CD14-positive monocyte (primary cell): ENCODE measurements around the gene SGMS1. TPM values are rescaled to one million over a fixed set of nuclear protein-coding genes. Genes with fewer than 3 reads are reported as not detected.

Source experiments
- DNase-seq, 3 donors: peaks; one replicate each; pipeline ENCODE4 v3.0.0-alpha.2; 2011 to 2022
- H2AFZ ChIP-seq: 2 replicates; pipeline ENCODE4 v1.6.0; 2012; ENCODE audit warnings: mild to moderate bottlenecking, low read depth, low read length, inconsistent platforms; ENCODE audit not compliant: insufficient read depth, poor library complexity, severe bottlenecking
- H3K27ac ChIP-seq, 2 donors: 1 replicate in 1 of 2; 2 replicates in 1 of 2; pipeline ENCODE4 v1.5.1; 2012 to 2013; ENCODE audit warnings: low read length in 2 of 2, control low read depth in 1 of 2, inconsistent platforms in 1 of 2, low read depth in 1 of 2, mild to moderate bottlenecking in 1 of 2
- H3K27me3 ChIP-seq, 2 donors: one replicate each; pipeline versions ENCODE4 v1.6.0 to v1.6.1; 2011 to 2013; ENCODE audit warnings: low read length in 2 of 2; ENCODE audit not compliant: control insufficient read depth in 2 of 2, insufficient read depth in 2 of 2
- H3K36me3 ChIP-seq, 2 donors: replicated peaks in 1 of 2; 1 replicate in 1 of 2; 2 replicates in 1 of 2; pipeline versions ENCODE4 v1.5.1 to v1.6.1; 2012 to 2013; ENCODE audit warnings: low read length in 2 of 2, control low read depth in 1 of 2, inconsistent platforms in 1 of 2, mild to moderate bottlenecking in 1 of 2; ENCODE audit not compliant: insufficient read depth in 2 of 2, control insufficient read depth in 1 of 2
- H3K4me1 ChIP-seq, 2 donors: 1 replicate in 1 of 2; 2 replicates in 1 of 2; pipeline versions ENCODE4 v1.5.1 to v1.6.1; 2012 to 2013; ENCODE audit warnings: low read length in 2 of 2, control low read depth in 1 of 2, inconsistent platforms in 1 of 2, mild to moderate bottlenecking in 1 of 2, moderate library complexity in 1 of 2; ENCODE audit not compliant: insufficient read depth in 2 of 2, control insufficient read depth in 1 of 2
- H3K4me2 ChIP-seq: replicated peaks from 2 replicates; pipeline ENCODE3; 2012; ENCODE audit warnings: low read length, moderate library complexity, mild to moderate bottlenecking; ENCODE audit not compliant: poor library complexity, severe bottlenecking; ENCODE audit errors: extremely low read depth
- H3K4me3 ChIP-seq, 3 experiments: fragments of 200-600 bp in 1 of 3; sonication (generic) in 1 of 3; replicated peaks in 1 of 3; 1 replicate in 2 of 3; 2 replicates in 1 of 3; pipeline ENCODE4 v1.5.1; 2011 to 2013; ENCODE audit warnings: low read length in 3 of 3, mild to moderate bottlenecking in 3 of 3, control low read depth in 2 of 3, low read depth in 2 of 3, inconsistent platforms in 1 of 3, moderate library complexity in 1 of 3
- H3K79me2 ChIP-seq: 2 replicates; pipeline ENCODE4 v1.6.0; 2012; ENCODE audit warnings: mild to moderate bottlenecking, control low read depth, inconsistent platforms, low read length, moderate library complexity; ENCODE audit not compliant: insufficient read depth
- H3K9ac ChIP-seq: 2 replicates; pipeline ENCODE4 v1.6.0; 2017; ENCODE audit warnings: low read length, mild to moderate bottlenecking; ENCODE audit not compliant: insufficient read depth, poor library complexity, severe bottlenecking
- H3K9me3 ChIP-seq, 2 donors: replicated peaks in 1 of 2; 1 replicate in 1 of 2; 2 replicates in 1 of 2; pipeline versions ENCODE4 v1.5.1 to v1.6.1; 2012 to 2013; ENCODE audit warnings: low read length in 2 of 2, control low read depth in 1 of 2; ENCODE audit not compliant: control insufficient read depth in 1 of 2, insufficient read depth in 1 of 2
- H4K20me1 ChIP-seq: 2 replicates; pipeline ENCODE4 v1.6.0; 2012; ENCODE audit warnings: mild to moderate bottlenecking, low read length, control low read depth, moderate library complexity; ENCODE audit not compliant: insufficient read depth
- H3K27ac Mint-ChIP-seq, 7 donors: one replicate each; pipeline ENCODE4 v1.8.0; 2020; ENCODE audit warnings: mild to moderate bottlenecking in 7 of 7, mixed read lengths in 7 of 7, moderate library complexity in 6 of 7, inconsistent platforms in 2 of 7
- H3K27me3 Mint-ChIP-seq, 3 donors: one replicate each; pipeline ENCODE4 v1.8.0; 2021 to 2022; ENCODE audit warnings: low read depth in 3 of 3, mild to moderate bottlenecking in 3 of 3, mixed read lengths in 3 of 3, moderate library complexity in 3 of 3, inconsistent platforms in 1 of 3
- H3K36me3 Mint-ChIP-seq, 2 donors: one replicate each; pipeline ENCODE4 v1.8.0; 2020; ENCODE audit warnings: mixed read lengths in 2 of 2, inconsistent platforms in 1 of 2, mild to moderate bottlenecking in 1 of 2
- H3K4me1 Mint-ChIP-seq: one replicate; pipeline ENCODE4 v1.8.0; 2020; ENCODE audit warnings: mild to moderate bottlenecking, mixed read lengths
- H3K4me3 Mint-ChIP-seq, 2 donors: one replicate each; pipeline ENCODE4 v1.8.0; 2020; ENCODE audit warnings: mild to moderate bottlenecking in 2 of 2, mixed read lengths in 2 of 2, moderate library complexity in 1 of 2
- H3K9me3 Mint-ChIP-seq, 7 donors: one replicate each; pipeline ENCODE4 v1.8.0; 2020 to 2022; ENCODE audit warnings: mixed read lengths in 7 of 7, mild to moderate bottlenecking in 6 of 7, moderate library complexity in 6 of 7, inconsistent platforms in 2 of 7
- CTCF ChIP-seq: fragments of 200-600 bp; IDR thresholded peaks from one replicate; pipeline ENCODE4 v1.8.0; 2022; ENCODE audit warnings: antibody characterized with exemption, mild to moderate bottlenecking
- WGBS: methylation state at CpG from one replicate; pipeline ENCODE4 v1.1.5; 2013; ENCODE audit warnings: missing lambda C conversion rate; ENCODE audit not compliant: insufficient coverage; 5-methylcytosine and 5-hydroxymethylcytosine counted together
- intact Hi-C, 2 donors: fragments of 100-400 bp; cut with micrococcal nuclease; formaldehyde crosslinking; loops; one replicate each; pipeline versions ENCODE4 v1.15.0 to v1.15.1; 2023
- polyA plus RNA-seq, 3 donors: library from polyadenylated mRNA; depleted of rRNA in 1 of 3; unstranded in 2 of 3; stranded (reverse) in 1 of 3; fragments of 300-500 nt in 2 of 3; fragments of >200 nt in 1 of 3; fragmentation: Illumina TruSeq in 2 of 3; gene quantifications; 1 replicate in 2 of 3; 2 replicates in 1 of 3; pipeline ENCODE4 v1.2.3, GENCODE V29; 2012 to 2021

The SGMS1 gene
- polyA plus RNA-seq, 3 donors = 19.5 to 20.6 (median 20.4) TPM

DNA sequence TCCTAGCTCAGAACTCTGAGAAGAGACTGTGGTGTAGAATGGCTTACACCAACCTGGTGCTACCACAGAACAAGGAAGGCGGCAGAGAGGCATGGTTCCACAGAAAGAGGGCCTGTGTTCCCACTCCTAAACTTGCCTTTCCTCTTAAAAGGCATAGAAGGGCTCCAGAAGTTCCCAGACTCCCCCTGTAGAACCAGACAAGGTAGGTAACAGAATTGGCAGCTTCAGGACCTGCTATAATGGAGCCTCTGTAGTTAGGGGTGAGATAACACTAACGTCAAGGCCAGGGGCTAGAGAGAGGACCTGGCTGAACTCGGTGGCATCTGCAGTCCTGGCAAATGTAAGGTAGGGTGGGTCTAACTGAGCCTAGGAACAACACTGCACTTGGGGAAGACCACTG is 26.7 kb upstream of the SGMS1 start:
- Histone ChIP-seq H3K79me2 (no peaks in the 10 kb centered on the region), H3K9me3 (no peaks in the 10 kb centered on the region), H4K20me1 (no peaks in the 10 kb centered on the region), H3K36me3 (no peaks in the 10 kb centered on the region), H3K4me1 (peaks cover 5 to 9% of the 10 kb centered on the region in 2 donors), H3K4me3 (no peak overlapping the region), H3K4me2 (no peak overlapping the region), H2AFZ (no peak overlapping the region), H3K27ac (no peak overlapping the region), H3K27me3 (no peaks in the 10 kb centered on the region), H3K9ac (no peak overlapping the region)
- Mint-ChIP-seq H3K4me1 (peaks cover 13% of the 10 kb centered on the region), H3K4me3 (no peak overlapping the region), H3K27me3 (peaks cover 0 to 5% (median 2%) of the 10 kb centered on the region in 3 donors), H3K27ac (no peak overlapping the region), H3K36me3 (no peaks in the 10 kb centered on the region), H3K9me3 (peaks cover 0 to 3% (median 0%) of the 10 kb centered on the region in 7 donors)
- intact Hi-C loops = no loop called here
- WGBS = 100% methylated on average over 2 of the region's 3 CpGs
- no peak for TF ChIP-seq CTCF
- no peak for DNase-seq

- no peak overlapping the region for H3K27ac ChIP-seq
- no peaks in the 10 kb centered on the region for H3K9me3 ChIP-seq
- intact Hi-C loops = no loop called here
- 100% methylated on average over 1 of the region's 1 CpG for WGBS
- H3K4me1 ChIP-seq = peaks cover 5 to 9% of the 10 kb centered on the region in 2 donors
- no peak overlapping the region for H3K4me2 ChIP-seq
- DNase-seq = no peak
- peaks cover 0 to 4% (median 2%) of the 10 kb centered on the region in 3 donors for H3K27me3 Mint-ChIP-seq
- H3K79me2 ChIP-seq = no peaks in the 10 kb centered on the region
- no peak overlapping the region for H3K4me3 ChIP-seq
- no peak for TF ChIP-seq CTCF
- peaks cover 0 to 3% (median 0%) of the 10 kb centered on the region in 7 donors for H3K9me3 Mint-ChIP-seq
- no peak overlapping the region for H3K4me3 Mint-ChIP-seq
- no peaks in the 10 kb centered on the region for H3K36me3 Mint-ChIP-seq
- H3K27me3 ChIP-seq = no peaks in the 10 kb centered on the region
- no peak overlapping the region for H3K9ac ChIP-seq
- peak overlapping the region in 1 of 7 donors; percentile 24 for H3K27ac Mint-ChIP-seq
- H3K4me1 Mint-ChIP-seq = peaks cover 10% of the 10 kb centered on the region
- H4K20me1 ChIP-seq = no peaks in the 10 kb centered on the region
- H2AFZ ChIP-seq = no peak overlapping the region
- no peaks in the 10 kb centered on the region for H3K36me3 ChIP-seq
Measured at GRCh38 chr10:50648935-50649227, 25.1 kb upstream of the SGMS1 start.
